Progenitor cell of endocrine pancreas (in vitro differentiated cells): Measurements from ENCODE around the gene SIGLEC6. TPM values are rescaled to one million over a fixed set of nuclear protein-coding genes. Genes with fewer than 3 reads are reported as not detected.
A peak's percentile ranks its signal among the peaks of the same experiment; 100 is the strongest.

Experiments used
- DNase-seq: peaks from one replicate; pipeline ENCODE4 v3.0.0; 2021; ENCODE audit warnings: low spot score; ENCODE audit not compliant: unreplicated experiment
- H3K27ac Mint-ChIP-seq: 2 replicates; pipeline ENCODE4 v1.8.0; 2021; ENCODE audit warnings: mild to moderate bottlenecking, moderate library complexity, mixed read lengths
- H3K27me3 Mint-ChIP-seq: 2 replicates; pipeline ENCODE4 v1.8.0; 2021; ENCODE audit warnings: mixed read lengths
- H3K36me3 Mint-ChIP-seq: 2 replicates; pipeline ENCODE4 v1.8.0; 2022; ENCODE audit warnings: mixed read lengths; ENCODE audit not compliant: insufficient read depth
- H3K4me1 Mint-ChIP-seq: 2 replicates; pipeline ENCODE4 v1.8.0; 2021; ENCODE audit warnings: low read depth, mixed read lengths
- H3K4me3 Mint-ChIP-seq: 2 replicates; pipeline ENCODE4 v1.8.0; 2021; ENCODE audit warnings: low read depth, mild to moderate bottlenecking, moderate library complexity, mixed read lengths
- H3K9me3 Mint-ChIP-seq: 2 replicates; pipeline ENCODE4 v1.8.0; 2021; ENCODE audit warnings: low read depth, mixed read lengths
- total RNA-seq: library from RNA; stranded (reverse); gene quantifications from 2 replicates; pipeline ENCODE4 v1.2.1, GENCODE V29; 2021
- TF ChIP-seq, protein P1 (sequence below): fragments of 200-600 bp; sonication (generic); IDR thresholded peaks from one replicate; pipeline ENCODE4 v1.5.0; 2021; ENCODE audit warnings: antibody characterized with exemption, mild to moderate bottlenecking; ENCODE audit not compliant: unreplicated experiment

The SIGLEC6 gene
- total RNA-seq, 1 donor from 2014 or later, result not detected

DNA sequence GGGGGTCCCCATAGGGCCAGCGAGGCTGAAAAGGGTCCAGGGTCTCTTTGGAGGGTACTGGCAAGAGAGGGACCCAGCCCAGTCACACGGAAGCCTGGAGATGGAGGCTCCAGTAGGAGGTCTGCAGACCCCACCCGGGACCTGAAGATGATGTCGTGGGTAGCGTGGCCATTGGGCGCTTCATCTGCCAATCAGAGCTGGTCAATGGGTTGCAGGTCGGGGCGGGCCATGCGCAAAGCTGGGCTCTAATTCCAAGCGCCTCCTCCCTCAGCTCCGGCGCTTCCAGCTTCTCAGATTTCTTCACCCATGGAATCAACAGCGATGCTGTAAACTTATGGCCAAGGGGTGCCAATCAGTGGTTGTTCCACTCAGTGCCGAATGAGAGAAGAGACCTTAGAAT is 40.8 kb downstream of the SIGLEC6 start:
- no peaks in the 10 kb centered on the region for H3K36me3 Mint-ChIP-seq
- no peak overlapping the region for H3K4me3 Mint-ChIP-seq
- H3K27ac Mint-ChIP-seq, result no peak overlapping the region
- DNase-seq, result no peak
- no peaks in the 10 kb centered on the region for H3K4me1 Mint-ChIP-seq
- H3K27me3 Mint-ChIP-seq, result peaks cover 20% of the 10 kb centered on the region
- peaks cover 9% of the 10 kb centered on the region for H3K9me3 Mint-ChIP-seq
- TF ChIP-seq, protein P1, sequence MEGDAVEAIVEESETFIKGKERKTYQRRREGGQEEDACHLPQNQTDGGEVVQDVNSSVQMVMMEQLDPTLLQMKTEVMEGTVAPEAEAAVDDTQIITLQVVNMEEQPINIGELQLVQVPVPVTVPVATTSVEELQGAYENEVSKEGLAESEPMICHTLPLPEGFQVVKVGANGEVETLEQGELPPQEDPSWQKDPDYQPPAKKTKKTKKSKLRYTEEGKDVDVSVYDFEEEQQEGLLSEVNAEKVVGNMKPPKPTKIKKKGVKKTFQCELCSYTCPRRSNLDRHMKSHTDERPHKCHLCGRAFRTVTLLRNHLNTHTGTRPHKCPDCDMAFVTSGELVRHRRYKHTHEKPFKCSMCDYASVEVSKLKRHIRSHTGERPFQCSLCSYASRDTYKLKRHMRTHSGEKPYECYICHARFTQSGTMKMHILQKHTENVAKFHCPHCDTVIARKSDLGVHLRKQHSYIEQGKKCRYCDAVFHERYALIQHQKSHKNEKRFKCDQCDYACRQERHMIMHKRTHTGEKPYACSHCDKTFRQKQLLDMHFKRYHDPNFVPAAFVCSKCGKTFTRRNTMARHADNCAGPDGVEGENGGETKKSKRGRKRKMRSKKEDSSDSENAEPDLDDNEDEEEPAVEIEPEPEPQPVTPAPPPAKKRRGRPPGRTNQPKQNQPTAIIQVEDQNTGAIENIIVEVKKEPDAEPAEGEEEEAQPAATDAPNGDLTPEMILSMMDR, result no peak

DNA sequence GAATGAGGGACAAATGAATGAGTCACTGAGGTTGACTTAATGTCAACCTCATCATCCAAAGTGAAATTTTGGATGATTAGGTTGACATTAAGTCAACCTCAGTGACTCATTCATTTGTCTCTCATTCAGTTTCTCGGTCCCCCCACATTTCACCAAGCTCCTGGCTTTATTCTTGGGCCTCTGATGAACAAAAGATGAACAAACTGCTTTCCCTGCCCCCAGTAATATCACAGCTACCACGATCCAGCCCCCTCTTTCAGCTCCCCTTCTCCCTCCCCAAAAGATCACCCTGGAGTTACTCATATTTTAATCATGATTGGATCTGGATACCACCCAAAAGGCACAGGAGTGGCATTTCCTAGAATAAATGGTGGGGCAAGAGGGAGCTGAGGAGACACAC is 42.4 kb downstream of the SIGLEC6 start:
- peaks cover 13% of the 10 kb centered on the region for H3K9me3 Mint-ChIP-seq
- no peak overlapping the region for H3K4me3 Mint-ChIP-seq
- peaks cover 19% of the 10 kb centered on the region for H3K27me3 Mint-ChIP-seq
- H3K36me3 Mint-ChIP-seq, result no peaks in the 10 kb centered on the region
- no peak for DNase-seq
- no peak overlapping the region for H3K27ac Mint-ChIP-seq
- H3K4me1 Mint-ChIP-seq, result no peaks in the 10 kb centered on the region
- TF ChIP-seq, protein P1, result no peak

DNA sequence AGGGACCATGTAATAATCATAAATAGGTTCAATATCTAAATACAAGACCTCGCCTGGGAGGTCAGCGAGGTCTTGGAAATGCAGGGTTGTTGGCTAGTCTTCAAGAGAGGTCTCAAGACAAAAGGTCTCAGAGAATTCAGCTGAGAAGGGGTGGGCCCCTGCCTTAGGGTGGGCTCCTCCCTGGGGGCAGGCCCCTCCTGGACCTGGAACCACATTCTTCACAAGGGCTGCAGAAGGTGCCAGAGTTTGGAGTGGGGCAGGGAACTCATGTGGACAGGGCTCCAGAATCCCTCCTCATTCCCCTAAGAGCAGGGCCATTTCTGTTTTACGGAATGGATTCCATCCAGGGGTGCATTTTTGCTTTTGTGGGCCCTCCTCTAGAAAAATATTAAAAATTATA is 43.0 kb downstream of the SIGLEC6 start:
- H3K4me3 Mint-ChIP-seq, result no peak overlapping the region
- peaks cover 13% of the 10 kb centered on the region for H3K27me3 Mint-ChIP-seq
- no peaks in the 10 kb centered on the region for H3K36me3 Mint-ChIP-seq
- H3K27ac Mint-ChIP-seq, result no peak overlapping the region
- TF ChIP-seq, protein P1, result no peak
- no peaks in the 10 kb centered on the region for H3K4me1 Mint-ChIP-seq
- no peak for DNase-seq
- peaks cover 13% of the 10 kb centered on the region for H3K9me3 Mint-ChIP-seq

DNA sequence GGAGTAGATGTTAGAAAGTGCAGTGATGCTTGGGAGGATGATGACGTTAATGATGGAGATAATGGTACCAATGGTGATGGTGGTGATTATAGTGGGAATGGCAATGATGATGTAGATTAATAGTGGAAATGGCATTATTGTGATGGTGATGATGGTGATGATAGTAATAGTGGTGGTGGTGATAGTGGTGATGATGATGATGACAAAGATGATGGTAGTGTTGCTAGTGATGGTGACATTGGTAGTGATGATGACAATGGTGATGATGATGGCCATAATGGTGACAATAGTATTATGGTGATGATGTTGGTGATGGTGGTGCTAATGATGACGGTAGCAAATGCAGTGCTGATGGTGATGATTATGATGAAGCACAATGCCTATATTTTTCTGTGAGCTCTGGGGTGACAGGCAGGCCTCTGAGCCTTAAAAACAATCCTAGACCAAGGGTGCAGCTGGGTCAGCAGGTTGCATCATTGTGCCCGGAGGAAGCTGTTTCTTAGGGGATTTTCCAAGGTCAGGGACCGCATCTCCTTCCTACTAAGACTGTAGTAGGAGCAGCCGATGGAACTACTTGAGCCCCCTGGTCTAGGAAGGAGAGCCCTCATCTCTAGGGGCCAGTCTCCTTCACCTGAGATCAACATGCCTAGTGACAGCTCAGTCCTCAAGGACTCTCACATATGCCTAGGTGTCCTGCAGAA is 45.4 kb downstream of the SIGLEC6 start:
- TF ChIP-seq, protein P1, result no peak
- no peaks in the 10 kb centered on the region for H3K36me3 Mint-ChIP-seq
- H3K9me3 Mint-ChIP-seq, result peaks cover 13% of the 10 kb centered on the region

DNA sequence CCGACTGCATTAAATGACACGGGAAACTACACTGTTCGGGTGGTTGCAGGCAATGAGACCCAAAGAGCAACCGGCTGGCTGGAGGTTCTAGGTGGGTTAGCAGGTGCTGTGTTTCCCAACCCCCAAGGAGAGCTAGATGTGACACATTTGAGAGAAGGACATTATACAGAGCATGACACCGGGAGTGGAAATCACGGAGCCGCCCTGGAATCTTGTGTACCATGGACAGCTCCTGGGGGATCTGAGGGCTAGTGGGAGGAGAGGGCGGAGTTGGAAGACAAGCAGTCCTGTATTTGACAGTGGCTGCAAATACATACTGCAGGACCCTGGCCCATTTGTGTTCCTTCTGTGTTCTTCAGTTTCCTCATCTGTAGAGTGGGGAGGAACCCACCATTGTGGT is 50.9 kb downstream of the SIGLEC6 start:
- Mint-ChIP-seq H3K27me3 (peaks cover 19% of the 10 kb centered on the region), H3K36me3 (no peaks in the 10 kb centered on the region), H3K27ac (no peak overlapping the region), H3K9me3 (peaks cover 5% of the 10 kb centered on the region), H3K4me3 (no peak overlapping the region), H3K4me1 (no peaks in the 10 kb centered on the region)
- peak; percentile 37 for DNase-seq
- TF ChIP-seq, protein P1, result no peak

More for the DNA sequence above, 45.4 kb downstream of the SIGLEC6 start:
- no peaks in the 10 kb centered on the region for H3K4me1 Mint-ChIP-seq
- H3K27me3 Mint-ChIP-seq, result peaks cover 3% of the 10 kb centered on the region
- DNase-seq, result no peak
- H3K4me3 Mint-ChIP-seq, result no peak overlapping the region
- H3K27ac Mint-ChIP-seq, result no peak overlapping the region
